ENCODE measurements around the gene MBOAT7. TPM values are rescaled to one million over a fixed set of nuclear protein-coding genes. Genes with fewer than 3 reads are reported as not detected.

The MBOAT7 gene
- total RNA-seq, 2 donors from 2014 or later = 40.5 to 98.9 TPM

DNA sequence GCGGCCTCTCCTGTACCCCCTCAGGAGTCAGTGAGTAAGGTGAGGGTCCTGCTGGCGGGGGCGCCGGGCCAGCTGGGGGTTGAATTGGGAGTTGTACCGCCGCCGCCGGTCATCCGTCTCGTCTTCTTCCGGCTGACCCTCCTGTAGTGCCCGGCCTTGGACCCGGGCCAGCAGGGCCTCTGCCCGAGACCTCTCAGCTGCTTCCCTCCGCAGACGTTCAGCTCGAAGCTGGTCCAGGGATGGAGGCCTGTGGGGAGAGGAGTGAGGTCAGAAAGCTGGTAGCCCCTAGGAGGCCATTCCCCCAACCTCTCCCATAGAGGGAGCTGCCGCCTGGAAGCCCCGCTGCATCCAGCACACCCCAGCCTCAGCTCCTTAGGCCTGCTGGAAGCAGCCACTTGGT lies 33.7 kb downstream of the MBOAT7 start:
- H3K36me3 ChIP-seq (replicated peaks in 1 of 2; ENCODE audit: insufficient read depth in 1 of 2, low read depth in 2 of 2) = peaks cover 5 to 29% of the 10 kb centered on the region in 2 donors
- intact Hi-C loops (cut with DNase I) = no loop called here
- H3K27me3 ChIP-seq = no peaks in the 10 kb centered on the region
- 73 to 81% methylated on average over 14 to 19 of the region's 19 CpGs for WGBS, 2 donors
- no peak overlapping the region for H3K27ac ChIP-seq
- no peak for TF ChIP-seq POLR2A (IDR thresholded peaks at IDR 0.05)
- TF ChIP-seq, protein P1, sequence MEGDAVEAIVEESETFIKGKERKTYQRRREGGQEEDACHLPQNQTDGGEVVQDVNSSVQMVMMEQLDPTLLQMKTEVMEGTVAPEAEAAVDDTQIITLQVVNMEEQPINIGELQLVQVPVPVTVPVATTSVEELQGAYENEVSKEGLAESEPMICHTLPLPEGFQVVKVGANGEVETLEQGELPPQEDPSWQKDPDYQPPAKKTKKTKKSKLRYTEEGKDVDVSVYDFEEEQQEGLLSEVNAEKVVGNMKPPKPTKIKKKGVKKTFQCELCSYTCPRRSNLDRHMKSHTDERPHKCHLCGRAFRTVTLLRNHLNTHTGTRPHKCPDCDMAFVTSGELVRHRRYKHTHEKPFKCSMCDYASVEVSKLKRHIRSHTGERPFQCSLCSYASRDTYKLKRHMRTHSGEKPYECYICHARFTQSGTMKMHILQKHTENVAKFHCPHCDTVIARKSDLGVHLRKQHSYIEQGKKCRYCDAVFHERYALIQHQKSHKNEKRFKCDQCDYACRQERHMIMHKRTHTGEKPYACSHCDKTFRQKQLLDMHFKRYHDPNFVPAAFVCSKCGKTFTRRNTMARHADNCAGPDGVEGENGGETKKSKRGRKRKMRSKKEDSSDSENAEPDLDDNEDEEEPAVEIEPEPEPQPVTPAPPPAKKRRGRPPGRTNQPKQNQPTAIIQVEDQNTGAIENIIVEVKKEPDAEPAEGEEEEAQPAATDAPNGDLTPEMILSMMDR (IDR thresholded peaks at IDR 0.05) = no peak
- H3K4me3 ChIP-seq = no peak overlapping the region
- peaks cover 22% of the 10 kb centered on the region for H3K4me1 ChIP-seq
- DNase-seq (no peak), ATAC-seq (no peak)
- no peaks in the 10 kb centered on the region for H3K9me3 ChIP-seq

DNA sequence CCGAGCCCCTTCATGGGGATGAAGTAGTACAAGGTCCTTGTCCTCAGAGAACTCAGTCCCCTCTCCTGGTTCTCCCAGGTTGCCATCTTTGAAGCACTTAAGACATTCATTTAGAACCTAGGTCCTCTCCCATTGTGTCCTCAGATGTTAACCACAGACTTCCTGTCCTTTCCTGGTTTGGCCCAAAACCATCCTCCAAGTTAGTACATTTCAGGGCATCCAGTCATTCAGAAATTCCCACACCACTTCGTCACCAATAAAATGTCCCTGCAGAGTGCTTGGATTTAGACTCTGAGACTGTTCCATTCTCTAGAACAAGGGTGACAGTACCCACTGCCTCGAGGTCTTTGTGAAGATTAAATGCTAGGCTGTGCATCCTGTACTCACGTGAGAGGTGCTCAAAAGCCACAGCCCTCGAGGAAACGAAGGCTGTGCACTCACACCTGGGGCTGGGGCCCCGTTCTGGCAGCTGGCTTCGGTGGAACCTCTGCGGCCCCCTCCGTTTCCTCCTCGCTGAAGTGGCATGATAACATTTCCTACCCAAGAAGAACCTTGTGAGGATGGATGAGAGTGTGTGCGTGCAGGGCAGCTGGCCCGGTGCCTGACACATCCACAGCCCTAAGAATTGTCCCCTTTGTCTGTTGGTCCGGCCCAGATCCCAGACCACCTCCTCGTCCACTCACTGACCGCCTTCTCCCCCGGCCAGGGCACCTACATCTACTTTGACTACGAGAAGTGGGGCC lies 34.6 kb downstream of the MBOAT7 start:
- Histone ChIP-seq H3K4me3 (no peak overlapping the region), H3K36me3 (replicated peaks in 1 of 2; ENCODE audit: insufficient read depth in 1 of 2, low read depth in 2 of 2) (peaks cover 5 to 36% of the 10 kb centered on the region in 2 donors), H3K27me3 (no peaks in the 10 kb centered on the region), H3K9me3 (no peaks in the 10 kb centered on the region), H3K4me1 (peaks cover 15% of the 10 kb centered on the region), H3K27ac (no peak overlapping the region)
- TF ChIP-seq, protein P1 (IDR thresholded peaks at IDR 0.05) = no peak
- TF ChIP-seq POLR2A (IDR thresholded peaks at IDR 0.05) = no peak
- DNase-seq = no peak
- WGBS, 2 donors = 51 to 84% methylated on average over 15 to 18 of the region's 18 CpGs
- no peak for ATAC-seq
- intact Hi-C loops (cut with DNase I) = no loop called here

DNA sequence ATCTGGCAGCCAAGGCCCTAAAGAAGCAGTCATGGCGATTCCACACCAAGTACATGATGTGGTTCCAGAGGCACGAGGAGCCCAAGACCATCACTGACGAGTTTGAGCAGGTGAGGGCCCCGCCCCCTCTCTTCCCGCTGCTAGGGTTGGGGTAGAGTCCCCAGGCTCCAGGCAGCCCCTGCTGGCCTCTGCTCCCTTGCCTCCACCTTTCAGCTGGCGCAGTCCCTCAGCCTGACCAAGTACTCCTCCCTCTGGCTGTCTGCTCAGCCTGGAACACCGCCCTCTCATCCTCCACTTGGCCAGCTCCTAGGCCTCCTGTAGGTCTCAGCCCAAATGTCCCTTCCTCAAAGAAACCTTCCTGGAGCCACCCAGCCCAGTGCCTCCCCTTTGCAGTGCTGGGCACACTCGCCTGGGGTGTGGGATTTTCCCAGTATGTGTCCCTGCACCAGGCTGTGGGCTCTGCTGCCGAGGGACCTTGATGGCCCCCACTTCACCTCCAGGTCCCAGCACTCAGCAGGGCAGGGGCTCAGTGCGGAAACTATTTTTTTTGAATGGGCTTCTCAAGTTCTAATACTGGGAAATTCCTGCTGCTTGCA lies 35.6 kb downstream of the MBOAT7 start:
- Histone ChIP-seq H3K36me3 (replicated peaks in 1 of 2; ENCODE audit: insufficient read depth in 1 of 2, low read depth in 2 of 2) (peaks cover 5 to 41% of the 10 kb centered on the region in 2 donors), H3K27ac (no peak overlapping the region), H3K9me3 (no peaks in the 10 kb centered on the region), H3K27me3 (no peaks in the 10 kb centered on the region), H3K4me1 (peaks cover 12% of the 10 kb centered on the region), H3K4me3 (no peak overlapping the region)
- ATAC-seq = no peak
- intact Hi-C loops (cut with DNase I) = no loop called here
- TF ChIP-seq, protein P1 (IDR thresholded peaks at IDR 0.05) = no peak
- no peak for TF ChIP-seq POLR2A (IDR thresholded peaks at IDR 0.05)
- DNase-seq = no peak
- 80 to 84% methylated on average over 7 to 10 of the region's 10 CpGs for WGBS, 2 donors

DNA sequence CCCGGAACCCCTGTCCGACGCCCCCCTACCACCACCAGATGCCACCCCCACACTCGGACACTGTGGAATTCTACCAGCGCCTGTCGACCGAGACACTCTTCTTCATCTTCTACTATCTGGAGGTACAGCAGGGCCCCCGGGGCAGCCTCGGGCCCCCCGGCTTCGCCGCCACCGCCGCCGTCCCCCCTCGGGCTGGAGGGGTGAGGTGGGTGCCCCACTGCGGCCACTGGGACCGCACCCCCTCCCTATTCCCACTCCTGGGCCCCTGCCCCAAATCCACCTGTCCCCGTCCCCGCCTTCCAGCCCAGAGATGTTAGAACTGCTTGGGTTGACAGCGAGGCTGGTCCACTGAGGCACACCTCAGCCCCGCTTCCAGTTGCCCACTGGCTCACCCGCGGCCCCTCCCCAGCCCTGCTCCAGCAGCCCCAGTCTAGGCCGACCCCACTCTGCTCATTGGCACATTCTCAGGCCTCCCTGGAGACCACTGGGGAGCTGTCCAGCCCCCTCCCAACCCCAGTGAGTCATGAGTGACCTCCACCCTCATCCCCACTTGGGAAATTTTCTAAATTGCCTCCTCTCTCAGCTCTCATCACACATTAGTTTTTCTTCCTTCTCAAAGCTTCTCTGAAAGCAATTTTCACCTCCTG lies 36.4 kb downstream of the MBOAT7 start:
- no peak for DNase-seq
- WGBS, 2 donors = 92% methylated on average over 18 to 24 of the region's 25 CpGs
- ATAC-seq = no peak
- H3K4me1 ChIP-seq = peaks cover 3% of the 10 kb centered on the region
- H3K4me3 ChIP-seq = no peak overlapping the region
- H3K9me3 ChIP-seq = no peaks in the 10 kb centered on the region
- intact Hi-C loops (cut with DNase I) = no loop called here
- no peak for TF ChIP-seq POLR2A (IDR thresholded peaks at IDR 0.05)
- TF ChIP-seq, protein P1 (IDR thresholded peaks at IDR 0.05) = no peak
- no peak overlapping the region for H3K27ac ChIP-seq
- no peaks in the 10 kb centered on the region for H3K27me3 ChIP-seq
- H3K36me3 ChIP-seq (replicated peaks in 1 of 2; ENCODE audit: insufficient read depth in 1 of 2, low read depth in 2 of 2) = peaks cover 5 to 43% of the 10 kb centered on the region in 2 donors

Measured in body of pancreas (tissue), 4 donors.